GM19395 (cell line): ENCODE results near the gene PRSS21.

Experiments used
- ATAC-seq: cut with Tn5 transposase; IDR thresholded peaks from one replicate; pipeline ENCODE4 v1.9.1; 2021; ENCODE audit warnings: mild to moderate bottlenecking, moderate library complexity; ENCODE audit not compliant: unreplicated experiment

PRSS21 gene

GRCh38 chr16:2860826-2861567 lies 44.0 kb downstream of the PRSS21 start:
- no peak for ATAC-seq

GRCh38 chr16:2865651-2866050 lies 48.6 kb downstream of the PRSS21 start:
- ATAC-seq = no peak

- ATAC-seq = no peak
Observed at GRCh38 chr16:2866431-2866830, 49.4 kb downstream of the PRSS21 start.

GRCh38 chr16:2867661-2867986 lies 50.6 kb downstream of the PRSS21 start:
- ATAC-seq = no peak

DNA sequence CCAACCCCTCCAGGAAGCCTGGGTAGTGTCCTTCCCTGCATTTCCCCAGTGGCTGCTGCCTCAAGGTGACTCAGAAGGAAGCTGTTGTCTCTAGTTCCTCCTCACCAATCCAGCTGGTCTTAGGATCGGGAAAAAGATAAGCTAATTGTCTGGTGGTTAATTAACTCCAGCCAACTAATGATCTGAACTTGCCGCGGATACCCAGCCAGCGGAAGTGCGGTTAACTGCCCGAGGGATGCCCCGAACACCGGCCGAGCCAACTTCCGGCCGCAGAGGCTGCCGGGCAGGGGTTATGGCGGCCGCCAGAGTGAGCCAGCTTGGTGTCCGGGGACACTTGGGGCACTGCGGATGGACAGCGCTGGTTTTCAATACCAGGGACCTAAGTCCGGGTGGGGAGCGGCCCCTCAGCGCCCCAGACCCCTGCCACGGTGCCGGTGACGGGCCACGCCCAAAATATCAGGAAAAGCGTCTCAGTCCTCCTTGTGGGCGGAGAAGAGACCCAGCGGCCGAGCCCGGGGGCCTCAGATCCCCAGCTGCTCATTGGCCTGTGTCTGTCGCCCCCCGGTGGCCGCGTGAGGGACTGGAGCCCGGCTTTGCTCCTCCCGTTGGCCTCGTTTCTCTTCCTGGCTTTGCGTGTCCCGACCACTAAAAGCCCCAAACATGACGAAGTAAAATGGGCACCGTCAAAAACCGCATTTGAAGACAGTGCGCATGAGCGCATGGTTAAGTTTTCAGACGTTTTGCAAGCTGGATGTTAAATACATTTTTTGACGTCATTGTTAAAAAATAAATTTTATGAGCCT lies 51.2 kb downstream of the PRSS21 start:
- peak; percentile 89 for ATAC-seq
